ENCODE data around the gene NDUFAF7.

DNA sequence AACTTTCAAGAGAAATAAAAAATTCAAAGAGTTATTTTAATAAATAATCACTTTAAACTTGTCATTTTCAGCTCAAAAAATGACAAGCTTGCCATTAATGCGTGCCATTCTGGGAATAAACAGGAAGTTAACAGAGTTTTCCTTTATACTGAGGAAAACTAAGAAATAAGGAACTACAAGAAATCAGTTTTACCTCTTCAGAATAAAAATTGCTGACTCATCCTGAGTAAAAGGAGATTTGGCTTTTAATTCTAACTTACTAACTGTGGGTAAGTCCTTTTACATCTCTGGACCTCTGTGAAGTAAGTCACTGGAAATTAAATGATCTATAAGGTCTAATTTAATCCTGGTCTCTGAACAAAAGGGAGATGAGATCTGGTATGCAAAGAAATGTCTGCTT lies 16.2 kb upstream of the NDUFAF7 start:
- TF ChIP-seq, protein P1, sequence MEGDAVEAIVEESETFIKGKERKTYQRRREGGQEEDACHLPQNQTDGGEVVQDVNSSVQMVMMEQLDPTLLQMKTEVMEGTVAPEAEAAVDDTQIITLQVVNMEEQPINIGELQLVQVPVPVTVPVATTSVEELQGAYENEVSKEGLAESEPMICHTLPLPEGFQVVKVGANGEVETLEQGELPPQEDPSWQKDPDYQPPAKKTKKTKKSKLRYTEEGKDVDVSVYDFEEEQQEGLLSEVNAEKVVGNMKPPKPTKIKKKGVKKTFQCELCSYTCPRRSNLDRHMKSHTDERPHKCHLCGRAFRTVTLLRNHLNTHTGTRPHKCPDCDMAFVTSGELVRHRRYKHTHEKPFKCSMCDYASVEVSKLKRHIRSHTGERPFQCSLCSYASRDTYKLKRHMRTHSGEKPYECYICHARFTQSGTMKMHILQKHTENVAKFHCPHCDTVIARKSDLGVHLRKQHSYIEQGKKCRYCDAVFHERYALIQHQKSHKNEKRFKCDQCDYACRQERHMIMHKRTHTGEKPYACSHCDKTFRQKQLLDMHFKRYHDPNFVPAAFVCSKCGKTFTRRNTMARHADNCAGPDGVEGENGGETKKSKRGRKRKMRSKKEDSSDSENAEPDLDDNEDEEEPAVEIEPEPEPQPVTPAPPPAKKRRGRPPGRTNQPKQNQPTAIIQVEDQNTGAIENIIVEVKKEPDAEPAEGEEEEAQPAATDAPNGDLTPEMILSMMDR (IDR thresholded peaks at IDR 0.05; ENCODE audit: insufficient read depth, low read depth, low read length) = no peak
- no peak for TF ChIP-seq EZH2 (IDR thresholded peaks at IDR 0.05; ENCODE audit: insufficient read depth, low read length)

Data from astrocyte (in vitro differentiated cells and primary cell).